OCI-LY1 (cell line): Measurements from ENCODE around the gene TMEM26.

Experiments used
- CTCF ChIP-seq: fragments of 200-600 bp; sonication (generic), shearing (Covaris generic); IDR thresholded peaks from 2 replicates; pipeline ENCODE4 v1.5.1; 2017; ENCODE audit warnings: mild to moderate bottlenecking, antibody characterized with exemption, low read length, moderate library complexity, mixed read lengths
- EZH2 ChIP-seq: fragments of 200-600 bp; sonication (generic), shearing (Covaris generic); IDR thresholded peaks from 2 replicates; pipeline ENCODE4 v1.8.0; 2017; ENCODE audit warnings: borderline replicate concordance, mixed run types, mild to moderate bottlenecking, antibody characterized with exemption, low read length, moderate library complexity, mixed read lengths

- no peak for TF ChIP-seq CTCF
- TF ChIP-seq EZH2: no peak
Measured at GRCh38 chr10:61406242-61406641, 46.9 kb downstream of the TMEM26 start.
